Colonic mucosa (tissue), 4 donors: ENCODE measurements around the gene TMPRSS7. TPM values are rescaled to one million over a fixed set of nuclear protein-coding genes. Genes with fewer than 3 reads are reported as not detected.

ENCODE experiments used
- DNase-seq: peaks from one replicate; pipeline ENCODE4 v3.0.0-alpha.2; 2020
- H3K27ac ChIP-seq: fragments of 200-600 bp; one replicate; pipeline ENCODE4 v1.8.0; 2021
- H3K27me3 ChIP-seq: fragments of 200-600 bp; one replicate; pipeline ENCODE4 v1.8.0; 2021
- H3K36me3 ChIP-seq: fragments of 200-600 bp; one replicate; pipeline ENCODE4 v1.8.0; 2021
- H3K4me1 ChIP-seq: fragments of 200-600 bp; one replicate; pipeline ENCODE4 v1.8.0; 2021; ENCODE audit warnings: mild to moderate bottlenecking
- H3K4me3 ChIP-seq: fragments of 200-600 bp; one replicate; pipeline ENCODE4 v1.8.0; 2021
- H3K9ac ChIP-seq, 2 donors: one replicate each; pipeline ENCODE4 v1.7.0; 2013; ENCODE audit warnings: control low read depth in 2 of 2, low read depth in 2 of 2, low read length in 2 of 2
- H3K9me3 ChIP-seq: fragments of 200-600 bp; one replicate; pipeline ENCODE4 v1.8.0; 2021
- CTCF ChIP-seq: fragments of 200-600 bp; IDR thresholded peaks from one replicate; pipeline ENCODE4 v1.8.0; 2022; ENCODE audit warnings: antibody characterized with exemption, mild to moderate bottlenecking
- intact Hi-C: fragments of 100-400 bp; cut with DNase I; formaldehyde crosslinking; loops from one replicate; pipeline ENCODE4 v1.14.1; 2022
- total RNA-seq, 2 donors: library from RNA; stranded (reverse); fragmentation: NEBNext Ultra II Directional in 1 of 2; extraction: Animal tissue kit (Norgen Biotek cat#: 25700) in 1 of 2; gene quantifications; one replicate each; pipeline ENCODE4 v1.2.1, GENCODE V29; 2021
- donor health status: healthy.
- donor health status: DM: no; HTN: no; CAD: no.
- donor health status: DM: no; HTN: no; CAD: no.

The TMPRSS7 gene
- total RNA-seq, 2 donors from 2014 or later, result not detected

DNA sequence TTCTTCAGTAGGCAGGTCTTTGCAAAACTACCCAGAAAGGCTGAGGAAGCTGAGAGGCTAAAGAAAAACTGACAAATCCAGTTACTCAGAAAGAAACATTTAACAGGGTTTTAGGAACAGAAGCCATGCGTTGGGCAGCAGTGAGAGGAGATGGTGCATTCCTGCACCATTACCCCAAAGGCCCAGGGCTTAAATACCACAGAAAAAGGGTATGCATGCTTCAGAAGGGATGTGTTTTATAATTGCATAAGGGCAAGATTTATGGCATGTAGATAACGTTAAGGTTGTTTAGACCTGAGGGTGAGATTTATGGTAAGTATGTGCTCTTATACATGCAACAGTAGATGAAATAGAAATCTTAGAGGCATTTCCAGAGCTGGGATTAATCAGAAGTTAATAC, 61.6 kb downstream of the TMPRSS7 start:
- H3K4me1 ChIP-seq, result no peaks in the 10 kb centered on the region
- no peaks in the 10 kb centered on the region for H3K36me3 ChIP-seq
- TF ChIP-seq CTCF, result no peak
- no peak overlapping the region for H3K9ac ChIP-seq
- no peak for DNase-seq
- no peaks in the 10 kb centered on the region for H3K9me3 ChIP-seq
- no peak overlapping the region for H3K4me3 ChIP-seq
- H3K27ac ChIP-seq, result no peak overlapping the region
- H3K27me3 ChIP-seq, result no peaks in the 10 kb centered on the region
- intact Hi-C loops, result no loop called here

DNA sequence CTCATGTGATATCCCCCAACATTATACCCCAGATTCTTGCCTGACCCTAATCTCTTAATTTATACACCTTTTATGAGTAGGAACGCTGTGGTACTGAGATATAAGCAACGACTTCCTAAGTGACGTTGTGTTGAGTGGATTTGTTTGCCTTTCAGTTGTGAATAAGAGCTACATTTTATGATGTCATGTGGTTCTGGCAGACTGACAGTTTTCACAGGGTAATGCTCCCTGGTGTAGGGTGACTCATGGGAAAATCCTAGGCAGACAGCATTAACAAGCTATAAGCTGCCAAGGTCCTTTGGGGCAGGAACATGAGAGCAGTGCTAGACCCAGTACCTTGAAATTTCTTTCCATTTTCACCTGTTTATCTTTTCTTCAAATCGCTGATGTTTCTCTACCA, 62.8 kb downstream of the TMPRSS7 start:
- peak; percentile 89 for DNase-seq
- Histone ChIP-seq H3K4me3 (no peak overlapping the region), H3K9ac (no peak overlapping the region), H3K9me3 (no peaks in the 10 kb centered on the region), H3K36me3 (no peaks in the 10 kb centered on the region), H3K4me1 (no peaks in the 10 kb centered on the region), H3K27ac (peak overlapping the region; percentile 44), H3K27me3 (no peaks in the 10 kb centered on the region)
- TF ChIP-seq CTCF, result no peak
- intact Hi-C loops, result no loop called here

- DNase-seq, result no peak
- Histone ChIP-seq H3K4me3 (no peak overlapping the region), H3K9me3 (no peaks in the 10 kb centered on the region), H3K4me1 (no peaks in the 10 kb centered on the region), H3K27me3 (no peaks in the 10 kb centered on the region), H3K9ac (no peak overlapping the region), H3K36me3 (no peaks in the 10 kb centered on the region), H3K27ac (no peak overlapping the region)
- TF ChIP-seq CTCF, result no peak
- intact Hi-C loops, result no loop called here
These were observed 67.4 kb downstream of the TMPRSS7 start for GRCh38 chr3:112101916-112102315.

DNA sequence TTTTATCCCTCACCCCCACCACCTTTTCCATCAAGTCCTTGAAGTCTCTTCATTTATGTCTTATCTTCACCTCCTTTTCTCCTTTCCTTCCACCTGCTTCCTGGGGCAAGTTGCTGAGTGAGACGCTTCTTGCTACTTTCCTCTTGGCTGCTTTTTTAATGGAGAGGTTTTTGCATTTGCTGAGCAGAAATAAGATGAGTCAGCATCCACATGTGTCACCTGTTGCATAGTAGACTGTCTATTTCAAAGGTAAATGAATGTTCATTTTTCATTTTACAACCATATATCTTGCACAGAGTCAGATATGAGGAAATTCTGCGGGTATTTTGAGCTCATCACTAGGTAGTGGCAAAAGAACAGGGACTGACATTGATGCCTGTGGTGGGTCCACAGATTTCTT, 70.2 kb downstream of the TMPRSS7 start:
- Histone ChIP-seq H3K4me3 (no peak overlapping the region), H3K27me3 (no peaks in the 10 kb centered on the region), H3K9ac (no peak overlapping the region), H3K27ac (no peak overlapping the region), H3K4me1 (no peaks in the 10 kb centered on the region), H3K9me3 (no peaks in the 10 kb centered on the region), H3K36me3 (no peaks in the 10 kb centered on the region)
- no peak for TF ChIP-seq CTCF
- intact Hi-C loops, result no loop called here
- no peak for DNase-seq

DNA sequence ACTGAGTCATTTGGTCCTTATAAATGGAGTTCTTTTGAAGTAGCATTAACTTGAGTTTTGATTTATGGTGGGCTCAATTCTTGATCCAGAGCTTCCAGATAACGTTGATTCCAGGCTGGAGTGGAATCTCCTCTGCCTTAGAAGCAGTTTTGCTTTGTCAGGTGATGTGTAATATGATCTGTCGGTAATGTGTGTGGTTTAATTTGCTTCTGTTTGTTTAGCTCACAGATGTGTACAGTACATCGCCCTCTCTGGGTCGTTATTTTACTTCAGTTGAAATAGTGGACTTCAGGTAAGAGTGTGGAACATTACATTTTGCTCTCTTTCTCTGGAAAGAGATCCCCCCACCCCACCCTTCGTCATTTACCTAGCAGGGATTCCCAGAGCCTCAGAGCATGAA, 74.8 kb downstream of the TMPRSS7 start:
- no peak for TF ChIP-seq CTCF
- Histone ChIP-seq H3K27me3 (no peaks in the 10 kb centered on the region), H3K9me3 (no peaks in the 10 kb centered on the region), H3K27ac (no peak overlapping the region), H3K36me3 (no peaks in the 10 kb centered on the region), H3K9ac (no peak overlapping the region), H3K4me3 (no peak overlapping the region), H3K4me1 (no peaks in the 10 kb centered on the region)
- intact Hi-C loops, result no loop called here
- no peak for DNase-seq
